HG03432 (cell line): ENCODE measurements around the gene KIF5C.

Source experiments
- ATAC-seq: cut with Tn5 transposase; IDR thresholded peaks from one replicate; pipeline ENCODE4 v1.9.1; 2021; ENCODE audit warnings: mild to moderate bottlenecking, moderate library complexity; ENCODE audit not compliant: unreplicated experiment

The KIF5C gene

DNA sequence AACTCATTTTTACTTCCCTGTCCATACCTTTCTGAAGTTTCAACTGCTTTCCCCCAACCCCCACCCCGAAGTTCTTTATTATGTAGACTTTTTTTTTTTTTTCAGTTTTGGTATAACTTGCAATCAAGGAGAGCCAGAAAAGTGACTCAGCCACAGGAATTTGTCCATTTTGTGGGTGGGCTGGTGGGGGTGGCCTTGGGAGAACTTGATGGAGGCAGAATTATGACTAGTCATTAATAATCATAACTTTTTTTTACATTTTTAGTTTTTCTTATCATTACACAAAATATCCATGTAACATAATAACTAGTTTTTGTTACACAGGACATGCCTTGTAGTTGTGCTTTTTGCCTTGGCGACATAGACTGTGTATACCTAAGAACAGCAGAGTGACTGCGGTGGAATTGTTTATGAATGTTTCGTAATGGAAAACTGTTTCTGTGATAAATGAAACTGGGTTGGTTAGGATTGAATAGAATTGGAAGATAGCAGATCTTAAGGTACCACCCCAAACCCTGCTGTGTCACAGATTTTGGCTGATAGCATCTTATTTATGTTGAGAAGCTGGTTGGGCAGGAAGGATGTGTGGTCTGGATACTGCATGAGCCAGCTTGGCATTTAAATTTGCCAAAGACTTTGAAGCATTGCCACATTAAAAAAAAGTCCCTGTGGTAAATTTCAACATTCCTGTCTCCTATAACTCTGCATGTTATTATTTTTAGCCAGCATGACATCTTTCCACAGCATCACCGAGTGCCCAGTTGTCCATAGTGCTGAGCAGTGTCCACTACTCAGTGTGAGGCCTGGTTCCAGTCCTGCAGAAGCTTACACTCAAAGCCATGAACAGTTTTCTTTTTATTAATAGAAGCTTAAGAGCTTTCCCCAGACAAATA, 194.2 kb downstream of the KIF5C start:
- no peak for ATAC-seq

DNA sequence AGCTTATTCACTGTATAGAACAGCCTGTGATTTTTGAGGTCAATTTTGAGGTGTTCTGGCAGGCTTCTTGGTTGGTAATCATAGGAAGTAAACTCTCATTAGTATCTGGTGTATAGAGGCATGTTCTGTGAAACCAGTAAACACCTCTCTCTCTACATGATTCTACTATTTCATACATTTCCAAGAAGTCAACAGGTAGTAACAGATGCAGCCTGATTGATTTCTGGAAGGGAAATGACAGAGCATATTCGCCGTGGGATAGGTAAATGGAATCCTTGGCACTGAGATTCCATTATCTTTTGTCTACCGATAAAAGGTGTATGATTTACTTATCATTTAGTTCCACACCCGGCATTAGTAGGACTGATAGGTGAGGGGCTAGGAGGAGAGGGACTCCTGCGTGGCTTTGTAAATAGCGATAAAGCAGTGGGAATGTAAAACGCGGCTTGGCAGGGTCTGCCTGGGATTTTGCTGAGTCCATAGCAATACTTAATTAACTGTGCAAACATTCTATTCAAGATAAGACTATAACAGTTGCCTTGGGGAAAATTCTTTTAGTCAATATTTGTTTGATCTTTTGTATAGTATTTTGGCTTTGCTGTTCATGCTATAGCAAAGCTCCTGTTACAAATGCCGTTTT, 195.8 kb downstream of the KIF5C start:
- ATAC-seq = no peak

DNA sequence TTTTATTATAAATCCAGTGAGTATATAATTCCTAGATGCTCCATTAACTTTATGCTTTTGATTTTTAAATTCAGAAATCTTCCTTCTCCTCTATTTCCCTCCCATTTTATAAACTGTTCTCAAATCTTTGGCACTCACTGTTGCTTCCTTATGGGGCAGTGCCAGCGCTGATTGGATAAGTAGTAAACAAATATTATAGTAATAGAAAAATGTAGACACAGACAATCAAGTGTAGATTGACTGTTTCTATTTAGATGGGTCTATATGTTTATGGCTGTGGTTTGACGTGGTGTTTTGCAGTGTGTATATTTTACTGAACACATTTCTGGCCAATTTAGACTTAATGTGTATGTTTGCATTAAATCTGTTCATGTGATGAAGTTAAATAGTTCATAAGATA, 200.1 kb downstream of the KIF5C start:
- no peak for ATAC-seq

DNA sequence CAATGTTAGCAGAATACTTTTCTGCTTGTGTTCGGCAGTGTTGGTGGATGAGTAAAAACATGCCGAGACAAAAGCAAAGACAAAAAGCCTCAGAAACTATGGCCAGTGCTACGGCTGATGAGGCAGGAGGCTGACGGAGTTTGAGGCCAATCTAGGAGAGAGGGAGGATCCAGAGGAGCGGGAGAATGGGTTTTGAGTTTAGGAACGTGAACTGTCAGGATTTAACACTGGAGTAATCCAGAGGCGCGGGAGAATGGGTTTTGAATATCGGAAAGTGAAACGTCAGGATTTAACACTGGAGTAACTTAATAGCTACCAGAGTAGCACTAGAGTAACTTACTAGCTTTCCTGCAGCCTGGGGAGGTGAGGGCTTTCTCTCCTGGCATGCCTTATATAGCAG, 200.8 kb downstream of the KIF5C start:
- ATAC-seq = no peak
